Fibroblast of lung (primary cell): ENCODE measurements around the gene TCF4. TPM values are rescaled to one million over a fixed set of nuclear protein-coding genes. Genes with fewer than 3 reads are reported as not detected.

Experiments
- DNase-seq, 2 donors: peaks; one replicate each; pipeline versions ENCODE4 v3.0.0 to v3.0.0-alpha.2; 2010; ENCODE audit warnings: low read depth in 2 of 2
- H2AFZ ChIP-seq: 2 replicates; pipeline ENCODE4 v1.5.1; 2012; ENCODE audit warnings: low read length, control low read depth, inconsistent platforms
- H3K27ac ChIP-seq: 2 replicates; pipeline ENCODE4 v1.5.1; 2011; ENCODE audit warnings: low read length, control low read depth; ENCODE audit not compliant: insufficient read depth
- H3K27me3 ChIP-seq: 2 replicates; pipeline ENCODE4 v1.5.1; 2011; ENCODE audit warnings: mild to moderate bottlenecking, low read length; ENCODE audit not compliant: control insufficient read depth, insufficient read depth
- H3K36me3 ChIP-seq: 2 replicates; pipeline ENCODE4 v1.5.1; 2011; ENCODE audit warnings: low read length; ENCODE audit not compliant: control insufficient read depth, insufficient read depth
- H3K4me1 ChIP-seq: 2 replicates; pipeline ENCODE4 v1.5.1; 2011; ENCODE audit warnings: low read length; ENCODE audit not compliant: control insufficient read depth, insufficient read depth; ENCODE audit errors: extremely low read depth
- H3K4me2 ChIP-seq: 2 replicates; pipeline ENCODE4 v1.5.1; 2011; ENCODE audit warnings: low read length, control low read depth; ENCODE audit not compliant: insufficient read depth; ENCODE audit errors: extremely low read depth
- H3K4me3 ChIP-seq, 4 experiments: fragments of 200-600 bp in 1 of 4; sonication (generic) in 1 of 4; replicated peaks in 1 of 4; 2 replicates each; pipeline ENCODE4 v1.5.1; 2011 to 2016; ENCODE audit warnings: low read length in 4 of 4, low read depth in 3 of 4, mild to moderate bottlenecking in 3 of 4, control low read depth in 2 of 4, inconsistent platforms in 1 of 4, mixed read lengths in 1 of 4; ENCODE audit not compliant: insufficient read depth in 1 of 4; ENCODE audit errors: control extremely low read depth in 1 of 4
- H3K79me2 ChIP-seq: 2 replicates; pipeline ENCODE4 v1.5.1; 2012; ENCODE audit warnings: mild to moderate bottlenecking, low read length, inconsistent platforms; ENCODE audit not compliant: control insufficient read depth, insufficient read depth
- H3K9ac ChIP-seq: 2 replicates; pipeline ENCODE4 v1.5.1; 2011; ENCODE audit warnings: mild to moderate bottlenecking, low read length, control low read depth; ENCODE audit not compliant: insufficient read depth
- H3K9me3 ChIP-seq: 2 replicates; pipeline ENCODE4 v1.5.1; 2012; ENCODE audit warnings: low read depth, low read length; ENCODE audit not compliant: control insufficient read depth, insufficient read depth
- H4K20me1 ChIP-seq: 2 replicates; pipeline ENCODE4 v1.5.1; 2011; ENCODE audit warnings: low read length; ENCODE audit not compliant: control insufficient read depth, insufficient read depth; ENCODE audit errors: extremely low read depth
- CTCF ChIP-seq, 2 donors: IDR thresholded peaks in 1 of 2; conservative IDR thresholded peaks in 1 of 2; 1 replicate in 1 of 2; 2 replicates in 1 of 2; pipeline ENCODE4 v1.5.1; 2011 to 2012; ENCODE audit warnings: low read length in 2 of 2, control low read depth in 1 of 2, inconsistent platforms in 1 of 2, low read depth in 1 of 2, mild to moderate bottlenecking in 1 of 2
- EZH2 ChIP-seq: IDR thresholded peaks from 2 replicates; pipeline ENCODE4 v1.5.1; 2012; ENCODE audit warnings: low read length, control low read depth, mild to moderate bottlenecking; ENCODE audit errors: missing control alignments
- polyA plus RNA-seq, 2 donors: library from polyadenylated mRNA; depleted of rRNA in 1 of 2; stranded (reverse) in 1 of 2; unstranded in 1 of 2; fragments of >200 nt; gene quantifications; 2 replicates each; pipeline ENCODE4 v1.2.1, GENCODE V29; 2011 to 2012; ENCODE audit warnings: missing spikeins in 1 of 2
- total RNA-seq: library from RNA; depleted of rRNA; stranded (reverse); fragments of >200 nt; gene quantifications from 2 replicates; pipeline ENCODE4 v1.2.1, GENCODE V29; 2014

The TCF4 gene
- total and polyA plus RNA-seq, 2 donors (not counting 1 experiment from before 2014, with no cell fraction given), result 48.9 to 57.6 TPM

- no peak for TF ChIP-seq CTCF (conservative IDR thresholded peaks at IDR 0.05 in 1 of 2, IDR thresholded peaks at IDR 0.05 in 1 of 2; ENCODE audit: low read depth in 1 of 2, low read length in 2 of 2)
- no peak for TF ChIP-seq EZH2
- H3K4me3 ChIP-seq, result no peak overlapping the region
- no peak overlapping the region for H3K9ac ChIP-seq
- no peaks in the 10 kb centered on the region for H3K27me3 ChIP-seq
- no peaks in the 10 kb centered on the region for H3K36me3 ChIP-seq
- H2AFZ ChIP-seq, result no peak overlapping the region
- H4K20me1 ChIP-seq, result no peaks in the 10 kb centered on the region
- H3K9me3 ChIP-seq, result no peaks in the 10 kb centered on the region
- DNase-seq, result peak in 1 of 2 donors; percentile 35
- no peak overlapping the region for H3K4me2 ChIP-seq
- H3K27ac ChIP-seq, result no peak overlapping the region
- H3K4me1 ChIP-seq, result no peaks in the 10 kb centered on the region
- H3K79me2 ChIP-seq, result peaks cover 2% of the 10 kb centered on the region
These were observed 144.2 kb downstream of the TCF4 start for GRCh38 chr18:55443776-55444175.

GRCh38 chr18:55442561-55442960 lies 145.4 kb downstream of the TCF4 start:
- Histone ChIP-seq H3K79me2 (peaks cover 2% of the 10 kb centered on the region), H3K4me2 (no peak overlapping the region), H4K20me1 (no peaks in the 10 kb centered on the region), H2AFZ (no peak overlapping the region), H3K9ac (no peak overlapping the region), H3K4me1 (no peaks in the 10 kb centered on the region), H3K27me3 (no peaks in the 10 kb centered on the region), H3K36me3 (no peaks in the 10 kb centered on the region), H3K4me3 (no peak overlapping the region), H3K27ac (no peak overlapping the region), H3K9me3 (no peaks in the 10 kb centered on the region)
- no peak for DNase-seq
- TF ChIP-seq CTCF (conservative IDR thresholded peaks at IDR 0.05 in 1 of 2, IDR thresholded peaks at IDR 0.05 in 1 of 2; ENCODE audit: low read depth in 1 of 2, low read length in 2 of 2), result no peak
- TF ChIP-seq EZH2, result no peak

- no peak overlapping the region for H3K9ac ChIP-seq
- no peak for DNase-seq
- H3K36me3 ChIP-seq, result no peaks in the 10 kb centered on the region
- no peak overlapping the region for H3K4me2 ChIP-seq
- no peak overlapping the region for H2AFZ ChIP-seq
- peaks cover 2% of the 10 kb centered on the region for H3K79me2 ChIP-seq
- TF ChIP-seq CTCF (conservative IDR thresholded peaks at IDR 0.05 in 1 of 2, IDR thresholded peaks at IDR 0.05 in 1 of 2; ENCODE audit: low read depth in 1 of 2, low read length in 2 of 2), result no peak
- TF ChIP-seq EZH2, result no peak
- no peak overlapping the region for H3K27ac ChIP-seq
- H3K4me1 ChIP-seq, result no peaks in the 10 kb centered on the region
- no peaks in the 10 kb centered on the region for H3K9me3 ChIP-seq
- no peak overlapping the region for H3K4me3 ChIP-seq
- no peaks in the 10 kb centered on the region for H3K27me3 ChIP-seq
- no peaks in the 10 kb centered on the region for H4K20me1 ChIP-seq
These were observed 147.0 kb downstream of the TCF4 start for GRCh38 chr18:55440988-55441387.
